HepG2 (cell line): ENCODE data around the gene CAND2.

Source experiments
- TF ChIP-seq, protein P1 (sequence below): sonication (generic); formaldehyde crosslinking; IDR thresholded peaks from 2 replicates; pipeline ENCODE4 v1.4.0; 2020; ENCODE audit warnings: missing genetic modification reagents
- TF ChIP-seq, protein P2 (sequence below), 2 experiments: IDR thresholded peaks; 2 replicates each; pipeline ENCODE4 v1.6.1; 2011 to 2012; ENCODE audit warnings: low read length in 2 of 2, borderline replicate concordance in 1 of 2, low read depth in 1 of 2, mild to moderate bottlenecking in 1 of 2, moderate library complexity in 1 of 2
- TF ChIP-seq, protein P3 (sequence below): sonication (generic); formaldehyde crosslinking; IDR thresholded peaks from 2 replicates; pipeline ENCODE4 v1.8.1; 2022; ENCODE audit warnings: low read depth, mild to moderate bottlenecking, missing genetic modification reagents

DNA sequence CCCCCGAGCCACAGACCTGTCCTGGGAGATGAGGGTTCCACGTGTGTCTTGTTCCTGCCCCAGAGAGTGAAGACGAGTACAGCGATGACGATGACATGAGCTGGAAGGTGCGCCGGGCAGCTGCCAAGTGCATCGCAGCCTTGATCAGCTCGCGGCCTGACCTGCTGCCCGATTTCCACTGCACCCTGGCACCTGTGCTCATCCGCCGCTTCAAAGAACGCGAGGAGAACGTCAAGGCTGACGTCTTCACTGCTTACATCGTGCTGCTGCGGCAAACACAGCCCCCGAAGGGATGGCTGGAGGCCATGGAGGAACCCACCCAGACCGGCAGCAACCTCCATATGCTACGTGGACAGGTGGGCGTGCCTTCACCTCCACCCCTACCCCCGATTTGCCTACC is 18.6 kb downstream of the CAND2 start:
- TF ChIP-seq, protein P1, sequence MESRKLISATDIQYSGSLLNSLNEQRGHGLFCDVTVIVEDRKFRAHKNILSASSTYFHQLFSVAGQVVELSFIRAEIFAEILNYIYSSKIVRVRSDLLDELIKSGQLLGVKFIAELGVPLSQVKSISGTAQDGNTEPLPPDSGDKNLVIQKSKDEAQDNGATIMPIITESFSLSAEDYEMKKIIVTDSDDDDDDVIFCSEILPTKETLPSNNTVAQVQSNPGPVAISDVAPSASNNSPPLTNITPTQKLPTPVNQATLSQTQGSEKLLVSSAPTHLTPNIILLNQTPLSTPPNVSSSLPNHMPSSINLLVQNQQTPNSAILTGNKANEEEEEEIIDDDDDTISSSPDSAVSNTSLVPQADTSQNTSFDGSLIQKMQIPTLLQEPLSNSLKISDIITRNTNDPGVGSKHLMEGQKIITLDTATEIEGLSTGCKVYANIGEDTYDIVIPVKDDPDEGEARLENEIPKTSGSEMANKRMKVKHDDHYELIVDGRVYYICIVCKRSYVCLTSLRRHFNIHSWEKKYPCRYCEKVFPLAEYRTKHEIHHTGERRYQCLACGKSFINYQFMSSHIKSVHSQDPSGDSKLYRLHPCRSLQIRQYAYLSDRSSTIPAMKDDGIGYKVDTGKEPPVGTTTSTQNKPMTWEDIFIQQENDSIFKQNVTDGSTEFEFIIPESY (CRISPR knock-in tag), result no peak
- TF ChIP-seq, protein P2, sequence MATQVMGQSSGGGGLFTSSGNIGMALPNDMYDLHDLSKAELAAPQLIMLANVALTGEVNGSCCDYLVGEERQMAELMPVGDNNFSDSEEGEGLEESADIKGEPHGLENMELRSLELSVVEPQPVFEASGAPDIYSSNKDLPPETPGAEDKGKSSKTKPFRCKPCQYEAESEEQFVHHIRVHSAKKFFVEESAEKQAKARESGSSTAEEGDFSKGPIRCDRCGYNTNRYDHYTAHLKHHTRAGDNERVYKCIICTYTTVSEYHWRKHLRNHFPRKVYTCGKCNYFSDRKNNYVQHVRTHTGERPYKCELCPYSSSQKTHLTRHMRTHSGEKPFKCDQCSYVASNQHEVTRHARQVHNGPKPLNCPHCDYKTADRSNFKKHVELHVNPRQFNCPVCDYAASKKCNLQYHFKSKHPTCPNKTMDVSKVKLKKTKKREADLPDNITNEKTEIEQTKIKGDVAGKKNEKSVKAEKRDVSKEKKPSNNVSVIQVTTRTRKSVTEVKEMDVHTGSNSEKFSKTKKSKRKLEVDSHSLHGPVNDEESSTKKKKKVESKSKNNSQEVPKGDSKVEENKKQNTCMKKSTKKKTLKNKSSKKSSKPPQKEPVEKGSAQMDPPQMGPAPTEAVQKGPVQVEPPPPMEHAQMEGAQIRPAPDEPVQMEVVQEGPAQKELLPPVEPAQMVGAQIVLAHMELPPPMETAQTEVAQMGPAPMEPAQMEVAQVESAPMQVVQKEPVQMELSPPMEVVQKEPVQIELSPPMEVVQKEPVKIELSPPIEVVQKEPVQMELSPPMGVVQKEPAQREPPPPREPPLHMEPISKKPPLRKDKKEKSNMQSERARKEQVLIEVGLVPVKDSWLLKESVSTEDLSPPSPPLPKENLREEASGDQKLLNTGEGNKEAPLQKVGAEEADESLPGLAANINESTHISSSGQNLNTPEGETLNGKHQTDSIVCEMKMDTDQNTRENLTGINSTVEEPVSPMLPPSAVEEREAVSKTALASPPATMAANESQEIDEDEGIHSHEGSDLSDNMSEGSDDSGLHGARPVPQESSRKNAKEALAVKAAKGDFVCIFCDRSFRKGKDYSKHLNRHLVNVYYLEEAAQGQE (IDR thresholded peaks at IDR 0.05; ENCODE audit: borderline replicate concordance in 1 of 2, low read depth in 1 of 2, low read length in 2 of 2), result no peak
- TF ChIP-seq, protein P3, sequence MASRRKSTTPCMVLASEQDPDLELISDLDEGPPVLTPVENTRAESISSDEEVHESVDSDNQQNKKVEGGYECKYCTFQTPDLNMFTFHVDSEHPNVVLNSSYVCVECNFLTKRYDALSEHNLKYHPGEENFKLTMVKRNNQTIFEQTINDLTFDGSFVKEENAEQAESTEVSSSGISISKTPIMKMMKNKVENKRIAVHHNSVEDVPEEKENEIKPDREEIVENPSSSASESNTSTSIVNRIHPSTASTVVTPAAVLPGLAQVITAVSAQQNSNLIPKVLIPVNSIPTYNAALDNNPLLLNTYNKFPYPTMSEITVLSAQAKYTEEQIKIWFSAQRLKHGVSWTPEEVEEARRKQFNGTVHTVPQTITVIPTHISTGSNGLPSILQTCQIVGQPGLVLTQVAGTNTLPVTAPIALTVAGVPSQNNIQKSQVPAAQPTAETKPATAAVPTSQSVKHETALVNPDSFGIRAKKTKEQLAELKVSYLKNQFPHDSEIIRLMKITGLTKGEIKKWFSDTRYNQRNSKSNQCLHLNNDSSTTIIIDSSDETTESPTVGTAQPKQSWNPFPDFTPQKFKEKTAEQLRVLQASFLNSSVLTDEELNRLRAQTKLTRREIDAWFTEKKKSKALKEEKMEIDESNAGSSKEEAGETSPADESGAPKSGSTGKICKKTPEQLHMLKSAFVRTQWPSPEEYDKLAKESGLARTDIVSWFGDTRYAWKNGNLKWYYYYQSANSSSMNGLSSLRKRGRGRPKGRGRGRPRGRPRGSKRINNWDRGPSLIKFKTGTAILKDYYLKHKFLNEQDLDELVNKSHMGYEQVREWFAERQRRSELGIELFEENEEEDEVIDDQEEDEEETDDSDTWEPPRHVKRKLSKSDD (CRISPR knock-in tag), result no peak
